Stimulated activated CD4-positive, alpha-beta T cell treated with anti-CD3 and anti-CD28 coated beads, TNF-alpha, amount 100 ng/mL, for 1 hour (primary cell): ENCODE results near the gene MOB2.

Experiments used
- DNase-seq, 3 donors: peaks; one replicate each; pipeline ENCODE4 v3.0.0-alpha.2; 2020; ENCODE audit warnings: low read depth in 3 of 3, low spot score in 1 of 3

Gene MOB2

GRCh38 chr11:1457856-1458255, 28.7 kb downstream of the MOB2 start:
- no peak for DNase-seq

- DNase-seq = no peak
These were observed 29.3 kb downstream of the MOB2 start for GRCh38 chr11:1457326-1457680.

- DNase-seq = no peak
These were observed 29.8 kb downstream of the MOB2 start for GRCh38 chr11:1456596-1457325.

GRCh38 chr11:1456176-1456575, 30.4 kb downstream of the MOB2 start:
- DNase-seq = no peak

GRCh38 chr11:1455763-1456060, 30.9 kb downstream of the MOB2 start:
- no peak for DNase-seq

GRCh38 chr11:1455032-1455762, 31.4 kb downstream of the MOB2 start:
- no peak for DNase-seq

GRCh38 chr11:1454576-1454975, 32.0 kb downstream of the MOB2 start:
- DNase-seq = no peak

GRCh38 chr11:1453611-1454034, 33.0 kb downstream of the MOB2 start:
- no peak for DNase-seq

GRCh38 chr11:1452744-1453143, 33.8 kb downstream of the MOB2 start:
- no peak for DNase-seq

GRCh38 chr11:1451781-1452470, 34.7 kb downstream of the MOB2 start:
- no peak for DNase-seq

GRCh38 chr11:1450949-1451710, 35.4 kb downstream of the MOB2 start:
- DNase-seq = no peak

GRCh38 chr11:1450344-1450875, 36.2 kb downstream of the MOB2 start:
- DNase-seq = no peak

GRCh38 chr11:1449490-1450243, 36.9 kb downstream of the MOB2 start:
- no peak for DNase-seq

- DNase-seq = no peak
These were observed 37.7 kb downstream of the MOB2 start for GRCh38 chr11:1448882-1449281.

GRCh38 chr11:1447845-1448825, 38.4 kb downstream of the MOB2 start:
- DNase-seq = no peak

GRCh38 chr11:1446623-1447022, 40.0 kb downstream of the MOB2 start:
- DNase-seq = no peak

GRCh38 chr11:1445741-1446445, 40.7 kb downstream of the MOB2 start:
- no peak for DNase-seq

- no peak for DNase-seq
These were observed 41.7 kb downstream of the MOB2 start for GRCh38 chr11:1444823-1445422.
